Large intestine (tissue), 3 donors: ENCODE measurements around the gene SIK2. TPM values are rescaled to one million over a fixed set of nuclear protein-coding genes. Genes with fewer than 3 reads are reported as not detected.
A peak's percentile ranks its signal among the peaks of the same experiment; 100 is the strongest.

Source experiments
- DNase-seq, 2 donors: peaks; one replicate each; pipeline versions ENCODE4 v3.0.0 to v3.0.0-alpha.2; 2013
- H3K27ac ChIP-seq: one replicate; pipeline ENCODE4 v1.5.1; 2013; ENCODE audit warnings: low read length
- H3K27me3 ChIP-seq: 2 replicates; pipeline ENCODE4 v1.6.1; 2013; ENCODE audit warnings: low read length; ENCODE audit not compliant: control insufficient read depth, insufficient read depth
- H3K36me3 ChIP-seq: 2 replicates; pipeline ENCODE4 v1.6.1; 2013; ENCODE audit warnings: low read length; ENCODE audit not compliant: control insufficient read depth, insufficient read depth
- H3K4me1 ChIP-seq: one replicate; pipeline ENCODE4 v1.6.1; 2013; ENCODE audit warnings: low read length; ENCODE audit not compliant: control insufficient read depth, insufficient read depth
- H3K4me3 ChIP-seq: one replicate; pipeline ENCODE4 v1.5.1; 2013; ENCODE audit warnings: low read length
- H3K9me3 ChIP-seq: one replicate; pipeline ENCODE4 v1.6.1; 2013; ENCODE audit warnings: mild to moderate bottlenecking, low read depth, low read length, moderate library complexity; ENCODE audit not compliant: control insufficient read depth
- WGBS: methylation state at CpG from one replicate; pipeline ENCODE4 v1.1.5; 2013; ENCODE audit warnings: low lambda C conversion rate; ENCODE audit not compliant: insufficient coverage; 5-methylcytosine and 5-hydroxymethylcytosine counted together
- polyA plus RNA-seq: library from polyadenylated mRNA; unstranded; fragments of 120-200 nt; gene quantifications from one replicate; pipeline ENCODE4 v1.2.1, GENCODE V29; 2013

The SIK2 gene
- polyA plus RNA-seq, 1 donor = 21.6 TPM

DNA sequence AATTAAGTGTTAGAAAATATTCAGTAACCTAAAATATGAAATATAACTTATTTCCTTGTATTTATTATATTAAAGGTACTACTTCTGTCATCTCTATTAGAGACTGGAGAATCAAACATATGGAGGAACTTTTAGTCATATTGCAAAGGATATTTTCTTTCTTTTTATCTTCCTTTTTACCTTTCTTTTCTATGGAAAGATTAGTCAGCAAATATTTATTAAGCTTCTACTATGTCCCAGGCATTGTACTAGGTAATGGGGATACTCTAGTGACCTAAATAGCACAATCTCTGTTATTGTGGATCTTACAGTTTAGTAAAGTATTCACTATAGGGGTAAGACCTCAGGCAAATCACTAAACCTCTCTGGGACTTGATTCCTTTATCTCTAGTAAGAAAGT is 18.3 kb downstream of the SIK2 start:
- Histone ChIP-seq H3K27me3 (no peaks in the 10 kb centered on the region), H3K4me3 (no peak overlapping the region), H3K9me3 (peaks cover 7% of the 10 kb centered on the region), H3K36me3 (peaks cover 19% of the 10 kb centered on the region), H3K4me1 (peaks cover 17% of the 10 kb centered on the region), H3K27ac (no peak overlapping the region)
- DNase-seq = no peak

GRCh38 chr11:111623527-111624030 is 21.3 kb downstream of the SIK2 start:
- Histone ChIP-seq H3K9me3 (peaks cover 7% of the 10 kb centered on the region), H3K27ac (peak overlapping the region; percentile 85), H3K4me3 (no peak overlapping the region), H3K27me3 (no peaks in the 10 kb centered on the region), H3K36me3 (peaks cover 7% of the 10 kb centered on the region), H3K4me1 (peaks cover 31% of the 10 kb centered on the region)
- DNase-seq = peak; percentile 90 to 95
- WGBS = no CpG with 5 or more reads among the region's 4 CpGs

DNA sequence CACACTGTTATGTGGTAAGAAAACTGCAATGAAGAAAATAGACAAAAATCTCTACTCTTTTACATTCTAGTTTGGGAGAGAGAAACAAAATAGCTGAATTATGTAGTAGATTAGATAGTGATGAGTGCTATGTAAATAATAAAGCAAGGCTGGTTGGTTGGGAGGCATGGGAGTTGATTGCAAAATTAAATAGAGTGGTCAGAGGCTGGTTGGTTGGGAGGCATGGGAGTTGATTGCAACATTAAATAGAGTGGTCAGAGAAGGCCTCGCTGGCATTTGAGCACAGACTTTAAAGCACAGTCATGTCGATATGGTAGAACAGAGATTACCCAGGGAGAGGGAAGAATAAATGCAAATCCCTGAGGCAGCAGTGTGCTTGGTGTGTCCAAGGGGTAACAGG is 22.4 kb downstream of the SIK2 start:
- Histone ChIP-seq H3K36me3 (peaks cover 4% of the 10 kb centered on the region), H3K27me3 (no peaks in the 10 kb centered on the region), H3K9me3 (peaks cover 7% of the 10 kb centered on the region), H3K27ac (peak overlapping the region; percentile 85), H3K4me1 (peaks cover 34% of the 10 kb centered on the region), H3K4me3 (no peak overlapping the region)
- no CpG with 5 or more reads among the region's 2 CpGs for WGBS
- peak in 1 of 2 donors; percentile 56 for DNase-seq

GRCh38 chr11:111627591-111627990 is 25.3 kb downstream of the SIK2 start:
- Histone ChIP-seq H3K36me3 (peaks cover 2% of the 10 kb centered on the region), H3K4me3 (no peak overlapping the region), H3K4me1 (peaks cover 51% of the 10 kb centered on the region), H3K27me3 (no peaks in the 10 kb centered on the region), H3K9me3 (peaks cover 3% of the 10 kb centered on the region), H3K27ac (peak overlapping the region; percentile 50)
- peak in 1 of 2 donors; percentile 65 for DNase-seq
- 77% methylated on average over 1 of the region's 1 CpG for whole genome bisulfite sequencing

DNA sequence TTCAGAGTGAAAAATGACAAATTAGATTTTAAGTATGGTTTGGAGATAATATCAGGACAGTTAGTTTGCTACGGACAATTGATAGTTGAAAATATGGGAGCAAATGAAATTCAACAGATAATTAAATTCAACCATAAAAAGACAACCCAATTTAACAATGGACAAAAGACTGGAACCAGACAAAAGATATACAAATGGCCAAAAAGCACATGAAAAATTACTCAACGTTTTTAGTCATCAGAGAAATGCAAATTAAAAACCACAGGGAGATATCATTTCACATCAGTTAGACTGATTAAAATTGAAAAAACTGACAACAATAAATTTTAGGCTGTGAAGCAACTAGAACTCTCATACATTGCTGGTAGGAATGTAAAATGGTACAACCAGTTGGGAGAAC is 27.2 kb downstream of the SIK2 start:
- H3K27ac ChIP-seq = no peak overlapping the region
- H3K27me3 ChIP-seq = no peaks in the 10 kb centered on the region
- H3K4me1 ChIP-seq = peaks cover 59% of the 10 kb centered on the region
- 80% methylated on average over 2 of the region's 2 CpGs for WGBS
- H3K36me3 ChIP-seq = peaks cover 2% of the 10 kb centered on the region
- DNase-seq = no peak
- no peak overlapping the region for H3K4me3 ChIP-seq
- no peaks in the 10 kb centered on the region for H3K9me3 ChIP-seq

GRCh38 chr11:111631024-111631665 is 28.9 kb downstream of the SIK2 start:
- H3K27ac ChIP-seq = no peak overlapping the region
- H3K36me3 ChIP-seq = peaks cover 2% of the 10 kb centered on the region
- DNase-seq = peak in 1 of 2 donors; percentile 11
- H3K4me3 ChIP-seq = no peak overlapping the region
- peaks cover 48% of the 10 kb centered on the region for H3K4me1 ChIP-seq
- no peaks in the 10 kb centered on the region for H3K27me3 ChIP-seq
- H3K9me3 ChIP-seq = no peaks in the 10 kb centered on the region

DNA sequence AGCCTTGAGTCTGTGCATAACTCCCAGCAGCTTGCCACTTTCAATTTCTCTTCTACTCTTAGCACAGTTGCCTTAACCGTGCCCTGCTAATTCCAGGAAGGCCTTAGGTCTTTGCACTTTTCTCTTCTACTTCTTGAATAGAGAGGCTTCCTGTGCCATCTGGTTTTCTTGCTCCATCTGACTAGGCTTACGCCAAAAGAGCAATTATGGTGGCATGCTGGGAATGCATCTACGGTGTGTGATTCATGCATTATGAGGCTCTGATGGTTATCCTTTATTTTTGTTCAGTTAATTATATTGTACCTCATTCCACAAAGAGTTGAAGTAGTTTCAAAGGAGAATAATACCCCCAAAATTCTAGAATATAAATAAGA is 29.4 kb downstream of the SIK2 start:
- DNase-seq = peak in 1 of 2 donors; percentile 23
- Histone ChIP-seq H3K27ac (no peak overlapping the region), H3K4me1 (peaks cover 47% of the 10 kb centered on the region), H3K36me3 (peaks cover 2% of the 10 kb centered on the region), H3K9me3 (no peaks in the 10 kb centered on the region), H3K27me3 (no peaks in the 10 kb centered on the region), H3K4me3 (no peak overlapping the region)
- no CpG with 5 or more reads among the region's 3 CpGs for WGBS

GRCh38 chr11:111632516-111633220 is 30.4 kb downstream of the SIK2 start:
- DNase-seq = peak in 1 of 2 donors; percentile 51
- no peaks in the 10 kb centered on the region for H3K36me3 ChIP-seq

DNA sequence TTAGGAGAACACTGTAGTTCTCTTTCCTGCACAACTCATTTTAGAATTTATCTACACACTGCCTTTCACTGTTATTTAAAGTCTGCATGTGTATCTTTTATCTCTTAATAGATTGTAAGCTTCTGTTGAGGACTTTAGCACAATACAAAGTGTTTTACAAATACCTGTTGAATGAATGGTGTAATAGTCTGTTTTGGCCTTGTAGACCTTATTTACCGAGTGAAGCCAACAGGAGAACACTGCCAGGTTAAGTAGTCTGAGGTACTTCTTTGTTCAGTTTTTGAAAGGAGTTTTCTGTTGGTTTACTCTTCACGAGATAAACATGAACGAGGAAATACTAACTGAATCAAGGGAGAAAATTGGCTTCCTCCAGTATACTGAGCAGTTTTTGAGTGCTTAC is 31.0 kb downstream of the SIK2 start:
- peaks cover 2% of the 10 kb centered on the region for H3K36me3 ChIP-seq
- H3K27me3 ChIP-seq = no peaks in the 10 kb centered on the region
- no peaks in the 10 kb centered on the region for H3K9me3 ChIP-seq
- peak overlapping the region; percentile 51 for H3K27ac ChIP-seq
- H3K4me1 ChIP-seq = peaks cover 38% of the 10 kb centered on the region
- no peak overlapping the region for H3K4me3 ChIP-seq
- WGBS = no CpG with 5 or more reads among the region's 3 CpGs
- peak in 1 of 2 donors; percentile 57 for DNase-seq

More at GRCh38 chr11:111632516-111633220, 30.4 kb downstream of the SIK2 start:
- Histone ChIP-seq H3K9me3 (no peaks in the 10 kb centered on the region), H3K4me1 (peaks cover 38% of the 10 kb centered on the region), H3K4me3 (no peak overlapping the region), H3K27me3 (no peaks in the 10 kb centered on the region), H3K27ac (peak overlapping the region; percentile 51)
- 86% methylated on average over 1 of the region's 4 CpGs for WGBS

DNA sequence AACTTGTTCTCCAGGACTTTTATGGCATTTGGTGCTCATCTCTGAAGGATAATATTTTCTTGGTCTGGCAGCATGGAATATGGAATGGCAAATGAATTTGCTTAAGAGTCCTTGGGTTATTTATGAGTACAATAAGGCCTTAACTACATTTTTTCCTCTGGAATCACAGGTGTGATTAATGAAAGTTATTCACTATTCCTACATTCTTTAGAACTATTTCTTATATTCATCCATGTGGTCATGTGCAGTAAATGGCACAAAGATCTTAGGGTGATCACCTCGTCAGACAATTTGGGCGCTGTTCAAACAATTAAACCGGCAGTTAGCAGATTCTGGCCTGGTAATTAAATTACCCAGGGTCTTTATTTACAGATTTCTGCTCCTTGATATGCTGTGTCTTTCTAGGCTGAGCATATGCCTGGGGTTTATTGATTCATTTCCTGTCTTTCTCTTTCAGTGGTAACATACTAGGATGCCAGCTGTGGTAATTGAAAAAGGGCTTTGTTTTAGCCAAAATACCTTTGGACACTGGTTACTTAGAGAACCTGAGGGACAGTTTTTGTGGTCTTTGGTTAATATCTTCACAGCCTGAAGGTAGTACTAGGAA is 31.6 kb downstream of the SIK2 start:
- WGBS = 11% methylated on average over 3 of the region's 3 CpGs
- H3K27ac ChIP-seq = peak overlapping the region; percentile 51
- H3K4me3 ChIP-seq = no peak overlapping the region
- no peaks in the 10 kb centered on the region for H3K9me3 ChIP-seq
- peaks cover 2% of the 10 kb centered on the region for H3K36me3 ChIP-seq
- peaks cover 33% of the 10 kb centered on the region for H3K4me1 ChIP-seq
- DNase-seq = peak in 1 of 2 donors; percentile 22
- H3K27me3 ChIP-seq = no peaks in the 10 kb centered on the region
